IMR-90 (cell line): ENCODE measurements around the gene TCF7L2. TPM values are rescaled to one million over a fixed set of nuclear protein-coding genes. Genes with fewer than 3 reads are reported as not detected.

Source experiments
- ATAC-seq: fragments of 200-7000 bp; cut with Tn5 transposase; 2 replicates; pipeline ENCODE4 v1.9.1; 2020; ENCODE audit warnings: low read depth, mild to moderate bottlenecking, moderate library complexity
- BruUV-seq: library from RNA; stranded (reverse); fragments of 400-500 nt; replicated peaks from 2 replicates; lab custom pipeline; 2021; lab: Mats Ljungman, UMichigan
- CTCF ChIA-PET: fragments of 300-600 bp; formaldehyde crosslinking; extraction: SDS; loops from one replicate; lab custom pipeline; 2021; ENCODE audit warnings: antibody characterized with exemption; lab: Yijun Ruan, JAX
- POLR2A ChIA-PET: fragments of 300-600 bp; sonication (Branson Sonifier 250); formaldehyde crosslinking; loops from one replicate; lab custom pipeline; 2022; ENCODE audit warnings: antibody characterized with exemption; ENCODE audit not compliant: unreplicated experiment; lab: Charles Lee
- DNase-seq: peaks from one replicate; pipeline ENCODE4 v3.0.0; 2013
- H2AFZ ChIP-seq: replicated peaks from 2 replicates; pipeline ENCODE3; 2013; ENCODE audit warnings: low read length, mild to moderate bottlenecking; ENCODE audit not compliant: poor library complexity
- H2AK5ac ChIP-seq: 2 replicates; pipeline ENCODE4 v1.6.1; 2013; ENCODE audit warnings: low read depth, low read length, inconsistent platforms
- H2AK9ac ChIP-seq: replicated peaks from 2 replicates; pipeline ENCODE3; 2013; ENCODE audit warnings: mild to moderate bottlenecking, low read depth, low read length, moderate library complexity; ENCODE audit not compliant: poor library complexity
- H2BK120ac ChIP-seq: 2 replicates; pipeline ENCODE4 v1.6.1; 2013; ENCODE audit warnings: low read depth, low read length, inconsistent platforms
- H2BK15ac ChIP-seq: 3 replicates; pipeline ENCODE4 v1.6.1; 2013; ENCODE audit warnings: low read depth, low read length, inconsistent platforms
- H2BK20ac ChIP-seq: 2 replicates; pipeline ENCODE4 v1.6.1; 2013; ENCODE audit warnings: low read depth, mild to moderate bottlenecking, inconsistent platforms, low read length, moderate library complexity
- H2BK5ac ChIP-seq: 2 replicates; pipeline ENCODE4 v1.6.1; 2013; ENCODE audit warnings: mild to moderate bottlenecking, low read depth, low read length, inconsistent platforms; ENCODE audit not compliant: poor library complexity, severe bottlenecking
- H3K14ac ChIP-seq: replicated peaks from 2 replicates; pipeline ENCODE4 v1.6.1; 2013; ENCODE audit warnings: low read depth, low read length, inconsistent platforms
- H3K18ac ChIP-seq: 2 replicates; pipeline ENCODE4 v1.6.1; 2013; ENCODE audit warnings: low read depth, low read length, control low read depth
- H3K23ac ChIP-seq: 2 replicates; pipeline ENCODE4 v1.6.1; 2013; ENCODE audit warnings: low read depth, low read length, inconsistent platforms
- H3K27ac ChIP-seq: 2 replicates; pipeline ENCODE4 v1.5.1; 2013; ENCODE audit warnings: mild to moderate bottlenecking, control low read depth, low read length; ENCODE audit not compliant: insufficient read depth
- H3K27me3 ChIP-seq: 2 replicates; pipeline ENCODE4 v1.6.1; 2013; ENCODE audit warnings: low read length; ENCODE audit not compliant: control insufficient read depth, insufficient read depth
- H3K36me3 ChIP-seq: 2 replicates; pipeline ENCODE4 v1.6.1; 2013; ENCODE audit warnings: low read length, mixed read lengths; ENCODE audit not compliant: control insufficient read depth, insufficient read depth
- H3K4ac ChIP-seq: 2 replicates; pipeline ENCODE4 v1.6.1; 2013; ENCODE audit warnings: low read depth, low read length, inconsistent platforms
- H3K4me1 ChIP-seq: 2 replicates; pipeline ENCODE4 v1.6.1; 2013; ENCODE audit warnings: low read length, mixed read lengths; ENCODE audit not compliant: control insufficient read depth, insufficient read depth
- H3K4me2 ChIP-seq: 2 replicates; pipeline ENCODE4 v1.6.1; 2013; ENCODE audit warnings: low read depth, mild to moderate bottlenecking, control low read depth, low read length, moderate library complexity
- H3K4me3 ChIP-seq: 2 replicates; pipeline ENCODE4 v1.5.1; 2013; ENCODE audit warnings: low read depth, mild to moderate bottlenecking, control low read depth, low read length, moderate library complexity; ENCODE audit not compliant: insufficient read depth
- H3K56ac ChIP-seq: 2 replicates; pipeline ENCODE4 v1.6.1; 2013; ENCODE audit warnings: low read length, inconsistent platforms; ENCODE audit not compliant: insufficient read depth; ENCODE audit errors: extremely low read depth
- H3K79me1 ChIP-seq, 2 experiments: 2 replicates each; pipeline ENCODE4 v1.6.1; 2013; ENCODE audit warnings: low read length in 2 of 2, inconsistent platforms in 1 of 2, low read depth in 1 of 2
- H3K9ac ChIP-seq: 2 replicates; pipeline ENCODE4 v1.6.1; 2013; ENCODE audit warnings: low read depth, low read length, control low read depth
- H3K9me1 ChIP-seq: 2 replicates; pipeline ENCODE4 v1.6.1; 2013; ENCODE audit warnings: low read length, inconsistent platforms; ENCODE audit not compliant: insufficient read depth
- H3K9me3 ChIP-seq: 2 replicates; pipeline ENCODE4 v1.6.1; 2013; ENCODE audit warnings: low read length; ENCODE audit not compliant: control insufficient read depth, insufficient read depth
- H4K20me1 ChIP-seq: 2 replicates; pipeline ENCODE4 v1.6.1; 2013; ENCODE audit warnings: low read length, inconsistent platforms; ENCODE audit not compliant: insufficient read depth
- H4K5ac ChIP-seq: 2 replicates; pipeline ENCODE4 v1.6.1; 2013; ENCODE audit warnings: mild to moderate bottlenecking, low read depth, low read length, control low read depth
- H4K8ac ChIP-seq, 2 experiments: 2 replicates each; pipeline ENCODE4 v1.6.1; 2013; ENCODE audit warnings: low read depth in 2 of 2, low read length in 2 of 2, control low read depth in 1 of 2, inconsistent platforms in 1 of 2
- H4K91ac ChIP-seq: 2 replicates; pipeline ENCODE4 v1.6.1; 2013; ENCODE audit warnings: low read depth, low read length, inconsistent platforms; ENCODE audit not compliant: insufficient read depth
- RCOR1 ChIP-seq: IDR thresholded peaks from 2 replicates; pipeline ENCODE4 v1.6.1; 2012; ENCODE audit warnings: mild to moderate bottlenecking, low read length, improper control_type of control experiment; ENCODE audit not compliant: insufficient replicate concordance
- whole genome bisulfite sequencing, 2 experiments: methylation state at CpG; one replicate each; pipeline versions ENCODE4 v1.1.5 to v1.1.7; 2013; ENCODE audit warnings: missing lambda C conversion rate in 2 of 2; ENCODE audit not compliant: insufficient read length in 1 of 2; ENCODE audit errors: extremely low coverage in 2 of 2; 5-methylcytosine and 5-hydroxymethylcytosine counted together
- dilution Hi-C: fragments of 300-500 bp; cut with HindIII; formaldehyde crosslinking; loops from one replicate; pipeline ENCODE4 v1.14.3; 2018; ENCODE audit warnings: low sequenced_read_pairs; ENCODE audit not compliant: unreplicated experiment
- in situ Hi-C: fragments of 300-500 bp; cut with MboI; formaldehyde crosslinking; loops from 3 replicates; pipeline ENCODE4 v1.14.3; 2019; ENCODE audit warnings: low sequenced_read_pairs, inconsistent platforms, mixed read lengths
- intact Hi-C: fragments of 100-400 bp; cut with micrococcal nuclease; formaldehyde crosslinking; loops from 2 replicates; pipeline ENCODE4 v1.10.0; 2022
- polyA plus RNA-seq, 3 experiments: library from polyadenylated mRNA; depleted of rRNA; stranded (reverse); fragments of >200 nt; gene quantifications; 2 replicates each; pipeline ENCODE4 v1.2.3, GENCODE V29; 2012; ENCODE audit warnings: low replicate concordance in 1 of 3
- total RNA-seq: library from RNA; depleted of rRNA; stranded (reverse); fragments of >200 nt; gene quantifications from 2 replicates; pipeline ENCODE4 v1.2.3, GENCODE V29; 2012

The TCF7L2 gene
- total and polyA plus RNA-seq, 2 of the 4 experiments (the other 2 are of a cell fraction), result 1.3 to 12.2 TPM

GRCh38 chr10:113214331-113214730, 264.3 kb downstream of the TCF7L2 start:
- no peaks in the 10 kb centered on the region for H3K9me1 ChIP-seq

More at GRCh38 chr10:113214331-113214730, 264.3 kb downstream of the TCF7L2 start:
- Histone ChIP-seq H3K14ac (no peak overlapping the region), H2AK5ac (no peak overlapping the region), H4K91ac (no peak overlapping the region), H4K20me1 (no peaks in the 10 kb centered on the region), H2BK120ac (no peak overlapping the region), H3K27ac (no peak overlapping the region), H3K36me3 (no peaks in the 10 kb centered on the region), H3K9ac (no peak overlapping the region), H4K8ac (no peak overlapping the region), H3K56ac (no peak overlapping the region), H3K4me3 (no peak overlapping the region), H3K9me3 (no peaks in the 10 kb centered on the region), H3K4ac (no peak overlapping the region), H3K79me1 (no peaks in the 10 kb centered on the region), H3K27me3 (no peaks in the 10 kb centered on the region; the same call in 1 of the 2 replicates), H2BK20ac (no peak overlapping the region), H3K4me1 (no peaks in the 10 kb centered on the region), H3K4me2 (no peak overlapping the region), H2BK15ac (no peak overlapping the region), H4K5ac (no peak overlapping the region), H3K18ac (no peak overlapping the region), H3K23ac (no peak overlapping the region), H2AFZ (no peak overlapping the region), H2AK9ac (no peak overlapping the region), H2BK5ac (no peak overlapping the region)
- no CpG with 5 or more reads among the region's 4 CpGs for WGBS, 2 experiments
- in situ Hi-C loops (no loop called here), dilution Hi-C loops (no loop called here), intact Hi-C loops (no loop called here)
- no TSS peak for BruUV-seq
- ChIA-PET POLR2A (no interaction called here), CTCF (no interaction called here)
- ATAC-seq, result no peak
- no peak for DNase-seq
- no peak for TF ChIP-seq RCOR1
